GM12801 (cell line): Measurements from ENCODE around the gene SLC39A11.

Source experiments
- CTCF ChIP-seq: IDR thresholded peaks from one replicate; pipeline ENCODE4 v1.5.1; 2011; ENCODE audit warnings: control low read depth; ENCODE audit not compliant: insufficient read length; ENCODE audit errors: extremely low read depth

Gene SLC39A11

GRCh38 chr17:73092523-73093135 is at the start of gene SLC39A11:
SLC39A11 (minus strand) TSS chr17:73092688; CDS start chr17:73088764, 3,924 bp downstream.
- no peak for TF ChIP-seq CTCF

GRCh38 chr17:73141411-73141810 is 48.9 kb upstream of the SLC39A11 start:
- TF ChIP-seq CTCF: no peak

GRCh38 chr17:73140566-73140965 is 48.1 kb upstream of the SLC39A11 start:
- TF ChIP-seq CTCF: no peak

- TF ChIP-seq CTCF: no peak
These were observed 46.8 kb upstream of the SLC39A11 start for GRCh38 chr17:73139296-73139695.

GRCh38 chr17:73138541-73139138 is 46.2 kb upstream of the SLC39A11 start:
- no peak for TF ChIP-seq CTCF

- no peak for TF ChIP-seq CTCF
These were observed 44.9 kb upstream of the SLC39A11 start for GRCh38 chr17:73137376-73137775.

- TF ChIP-seq CTCF: no peak
These were observed 43.3 kb upstream of the SLC39A11 start for GRCh38 chr17:73135766-73136165.
